Measurements from ENCODE around the gene KRT85.

The KRT85 gene

GRCh38 chr12:52370926-52371608 is 3.8 kb upstream of the KRT85 start:
- Histone ChIP-seq H3K79me2 (ENCODE audit: insufficient read depth, low read length) (no peaks in the 10 kb centered on the region), H3K4me1 (ENCODE audit: insufficient read depth, low read length, poor library complexity, severe bottlenecking) (no peaks in the 10 kb centered on the region), H3K27me3 (ENCODE audit: insufficient read depth, low read length, poor library complexity, severe bottlenecking) (no peaks in the 10 kb centered on the region), H3K36me3 (ENCODE audit: insufficient read depth, low read length) (no peaks in the 10 kb centered on the region), H2AFZ (ENCODE audit: low read length) (no peak overlapping the region), H3K4me2 (ENCODE audit: low read depth, low read length, poor library complexity, severe bottlenecking) (no peak overlapping the region), H3K9me2 (replicated peaks; ENCODE audit: low read depth, low read length) (no peaks in the 10 kb centered on the region), H3K9ac (ENCODE audit: low read depth, low read length, poor library complexity, severe bottlenecking) (no peak overlapping the region), H3F3A (ENCODE audit: low read depth) (no peaks in the 10 kb centered on the region), H3K9me3 (ENCODE audit: insufficient read depth, low read depth, low read length) (no peaks in the 10 kb centered on the region), H3K4me3 (ENCODE audit: low read length, poor library complexity, severe bottlenecking) (no peak overlapping the region), H4K20me1 (ENCODE audit: insufficient read depth, low read length, poor library complexity, severe bottlenecking) (no peaks in the 10 kb centered on the region)
- TF ChIP-seq EZH2phosphoT487 (IDR thresholded peaks at IDR 0.05; ENCODE audit: borderline replicate concordance): no peak
- TF ChIP-seq, protein P1, sequence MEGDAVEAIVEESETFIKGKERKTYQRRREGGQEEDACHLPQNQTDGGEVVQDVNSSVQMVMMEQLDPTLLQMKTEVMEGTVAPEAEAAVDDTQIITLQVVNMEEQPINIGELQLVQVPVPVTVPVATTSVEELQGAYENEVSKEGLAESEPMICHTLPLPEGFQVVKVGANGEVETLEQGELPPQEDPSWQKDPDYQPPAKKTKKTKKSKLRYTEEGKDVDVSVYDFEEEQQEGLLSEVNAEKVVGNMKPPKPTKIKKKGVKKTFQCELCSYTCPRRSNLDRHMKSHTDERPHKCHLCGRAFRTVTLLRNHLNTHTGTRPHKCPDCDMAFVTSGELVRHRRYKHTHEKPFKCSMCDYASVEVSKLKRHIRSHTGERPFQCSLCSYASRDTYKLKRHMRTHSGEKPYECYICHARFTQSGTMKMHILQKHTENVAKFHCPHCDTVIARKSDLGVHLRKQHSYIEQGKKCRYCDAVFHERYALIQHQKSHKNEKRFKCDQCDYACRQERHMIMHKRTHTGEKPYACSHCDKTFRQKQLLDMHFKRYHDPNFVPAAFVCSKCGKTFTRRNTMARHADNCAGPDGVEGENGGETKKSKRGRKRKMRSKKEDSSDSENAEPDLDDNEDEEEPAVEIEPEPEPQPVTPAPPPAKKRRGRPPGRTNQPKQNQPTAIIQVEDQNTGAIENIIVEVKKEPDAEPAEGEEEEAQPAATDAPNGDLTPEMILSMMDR (conservative IDR thresholded peaks at IDR 0.05; ENCODE audit: low read length): no peak

DNA sequence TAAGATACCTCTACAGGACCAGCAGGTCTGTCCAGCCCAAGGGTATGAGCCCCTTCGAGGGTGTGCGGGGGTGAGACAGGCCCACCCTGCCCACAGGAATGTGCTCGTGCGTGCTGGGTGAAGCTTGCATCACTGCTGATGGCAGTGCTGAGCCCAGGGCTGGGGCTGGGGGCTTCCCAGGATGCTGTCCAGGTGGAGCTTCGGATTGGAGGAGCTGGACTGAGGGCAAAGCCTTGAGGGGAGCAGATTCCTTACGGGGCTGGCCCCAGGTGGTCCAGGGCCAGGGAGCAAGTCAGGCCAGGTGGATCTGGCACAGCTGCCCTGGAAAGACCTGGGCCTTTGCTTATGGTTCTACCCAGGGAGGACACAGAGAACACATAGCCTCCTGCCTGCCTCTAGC is 2.5 kb upstream of the KRT85 start:
- Histone ChIP-seq H3K9me2 (replicated peaks; ENCODE audit: low read depth, low read length) (no peaks in the 10 kb centered on the region), H3K4me2 (ENCODE audit: low read depth, low read length, poor library complexity, severe bottlenecking) (no peak overlapping the region), H3K27me3 (ENCODE audit: insufficient read depth, low read length, poor library complexity, severe bottlenecking) (no peaks in the 10 kb centered on the region), H3K9me3 (ENCODE audit: insufficient read depth, low read depth, low read length) (no peaks in the 10 kb centered on the region), H3K4me3 (ENCODE audit: low read length, poor library complexity, severe bottlenecking) (no peak overlapping the region), H3F3A (ENCODE audit: low read depth) (no peaks in the 10 kb centered on the region), H2AFZ (ENCODE audit: low read length) (no peak overlapping the region), H3K36me3 (ENCODE audit: insufficient read depth, low read length) (no peaks in the 10 kb centered on the region), H3K9ac (ENCODE audit: low read depth, low read length, poor library complexity, severe bottlenecking) (no peak overlapping the region), H3K4me1 (ENCODE audit: insufficient read depth, low read length, poor library complexity, severe bottlenecking) (no peaks in the 10 kb centered on the region), H4K20me1 (ENCODE audit: insufficient read depth, low read length, poor library complexity, severe bottlenecking) (no peaks in the 10 kb centered on the region), H3K79me2 (ENCODE audit: insufficient read depth, low read length) (no peaks in the 10 kb centered on the region)
- no peak for TF ChIP-seq EZH2phosphoT487 (IDR thresholded peaks at IDR 0.05; ENCODE audit: borderline replicate concordance)
- TF ChIP-seq, protein P1 (conservative IDR thresholded peaks at IDR 0.05; ENCODE audit: low read length): no peak

GRCh38 chr12:52369211-52369610 is 1.9 kb upstream of the KRT85 start:
- H4K20me1 ChIP-seq (ENCODE audit: insufficient read depth, low read length, poor library complexity, severe bottlenecking): no peaks in the 10 kb centered on the region
- no peak for TF ChIP-seq EZH2phosphoT487 (IDR thresholded peaks at IDR 0.05; ENCODE audit: borderline replicate concordance)
- TF ChIP-seq, protein P1 (conservative IDR thresholded peaks at IDR 0.05; ENCODE audit: low read length): no peak
- H3K4me1 ChIP-seq (ENCODE audit: insufficient read depth, low read length, poor library complexity, severe bottlenecking): no peaks in the 10 kb centered on the region
- no peaks in the 10 kb centered on the region for H3K9me3 ChIP-seq (ENCODE audit: insufficient read depth, low read depth, low read length)
- H3K27me3 ChIP-seq (ENCODE audit: insufficient read depth, low read length, poor library complexity, severe bottlenecking): no peaks in the 10 kb centered on the region
- H3F3A ChIP-seq (ENCODE audit: low read depth): no peaks in the 10 kb centered on the region
- H2AFZ ChIP-seq (ENCODE audit: low read length): no peak overlapping the region
- H3K9ac ChIP-seq (ENCODE audit: low read depth, low read length, poor library complexity, severe bottlenecking): no peak overlapping the region
- no peak overlapping the region for H3K4me2 ChIP-seq (ENCODE audit: low read depth, low read length, poor library complexity, severe bottlenecking)
- H3K9me2 ChIP-seq (replicated peaks; ENCODE audit: low read depth, low read length): no peaks in the 10 kb centered on the region
- no peaks in the 10 kb centered on the region for H3K79me2 ChIP-seq (ENCODE audit: insufficient read depth, low read length)
- no peak overlapping the region for H3K4me3 ChIP-seq (ENCODE audit: low read length, poor library complexity, severe bottlenecking)
- no peaks in the 10 kb centered on the region for H3K36me3 ChIP-seq (ENCODE audit: insufficient read depth, low read length)
